Endodermal cell (in vitro differentiated cells): Measurements from ENCODE around the gene PTP4A2. TPM values are rescaled to one million over a fixed set of nuclear protein-coding genes. Genes with fewer than 3 reads are reported as not detected.

Experiments
- DNase-seq: peaks from one replicate; pipeline ENCODE4 v3.0.0-alpha.2; 2017
- H3K27ac ChIP-seq: 2 replicates; pipeline ENCODE4 v1.5.1; 2013; ENCODE audit warnings: mild to moderate bottlenecking, low read depth, low read length, moderate library complexity
- H3K27me3 ChIP-seq: 2 replicates; pipeline ENCODE4 v1.6.1; 2013; ENCODE audit warnings: mild to moderate bottlenecking, low read length, moderate library complexity; ENCODE audit not compliant: insufficient read depth, control insufficient read depth, poor library complexity, severe bottlenecking
- H3K36me3 ChIP-seq: 2 replicates; pipeline ENCODE4 v1.7.0; 2013; ENCODE audit warnings: mild to moderate bottlenecking, low read length, moderate library complexity; ENCODE audit not compliant: control insufficient read depth, insufficient read depth
- H3K4me1 ChIP-seq: one replicate; pipeline ENCODE4 v1.7.0; 2013; ENCODE audit warnings: low read length; ENCODE audit not compliant: control insufficient read depth, insufficient read depth
- H3K4me3 ChIP-seq: 2 replicates; pipeline ENCODE4 v1.5.1; 2013; ENCODE audit warnings: mild to moderate bottlenecking, low read length, moderate library complexity
- H3K9ac ChIP-seq: 2 replicates; pipeline ENCODE4 v1.6.1; 2013; ENCODE audit warnings: mild to moderate bottlenecking, low read length, moderate library complexity; ENCODE audit not compliant: poor library complexity, severe bottlenecking; ENCODE audit errors: extremely low read depth
- H3K9me3 ChIP-seq: 2 replicates; pipeline ENCODE4 v1.6.1; 2013; ENCODE audit warnings: mild to moderate bottlenecking, low read length, moderate library complexity; ENCODE audit not compliant: control insufficient read depth
- H3K27ac Mint-ChIP-seq: 2 replicates; pipeline ENCODE4 v1.8.0; 2020; ENCODE audit warnings: mixed read lengths
- H3K27me3 Mint-ChIP-seq: 2 replicates; pipeline ENCODE4 v1.8.0; 2021; ENCODE audit warnings: mild to moderate bottlenecking, mixed read lengths; ENCODE audit not compliant: insufficient read depth
- H3K36me3 Mint-ChIP-seq: 2 replicates; pipeline ENCODE4 v1.8.0; 2020; ENCODE audit warnings: low read depth, mixed read lengths
- H3K4me1 Mint-ChIP-seq: 2 replicates; pipeline ENCODE4 v1.8.0; 2020; ENCODE audit warnings: mixed read lengths
- H3K4me3 Mint-ChIP-seq: 2 replicates; pipeline ENCODE4 v1.8.0; 2020; ENCODE audit warnings: mild to moderate bottlenecking, moderate library complexity, mixed read lengths
- H3K9me3 Mint-ChIP-seq: 2 replicates; pipeline ENCODE4 v1.8.0; 2020; ENCODE audit warnings: mild to moderate bottlenecking, mixed read lengths
- CTCF ChIP-seq: fragments of 200-600 bp; sonication (generic); conservative IDR thresholded peaks from 2 replicates; pipeline ENCODE4 v1.5.0; 2021; ENCODE audit warnings: antibody characterized with exemption, mild to moderate bottlenecking
- WGBS, 2 experiments: methylation state at CpG; one replicate each; pipeline versions ENCODE4 v1.1.5 to v1.1.7; 2013; ENCODE audit warnings: missing lambda C conversion rate in 2 of 2, mixed read lengths in 1 of 2; ENCODE audit not compliant: insufficient coverage in 1 of 2, insufficient read length in 1 of 2; 5-methylcytosine and 5-hydroxymethylcytosine counted together
- total RNA-seq, 2 donors: library from RNA; stranded (reverse); fragmentation: NEBNext Ultra II Directional in 1 of 2; extraction: Animal tissue kit (Norgen Biotek cat#: 25700) in 1 of 2; gene quantifications; 2 replicates in 1 of 2; 3 replicates in 1 of 2; pipeline ENCODE4 v1.2.1, GENCODE V29; 2021

PTP4A2 gene
- total RNA-seq, 2 donors from 2014 or later = 211 TPM

DNA sequence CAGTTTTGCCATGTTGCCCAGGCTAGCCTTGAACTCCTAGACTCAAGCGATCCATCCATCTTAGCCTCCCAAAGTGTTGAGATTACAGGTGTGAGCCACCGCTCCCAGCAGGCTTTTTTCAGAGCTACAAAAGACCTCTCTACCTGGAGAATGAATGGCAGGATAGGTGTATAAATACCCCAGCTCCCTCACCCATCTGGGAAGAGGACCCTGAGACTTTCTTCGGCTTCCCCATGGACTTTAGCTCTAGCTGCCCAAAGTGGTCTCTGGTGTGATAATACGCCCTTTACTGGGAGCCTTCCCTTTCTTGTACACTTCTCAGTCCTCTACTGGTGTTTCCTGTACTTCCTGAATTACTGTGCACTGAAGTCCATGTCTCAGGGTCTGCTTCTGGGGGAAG lies 60.6 kb downstream of the PTP4A2 start:
- H3K4me1 Mint-ChIP-seq = peaks cover 10% of the 10 kb centered on the region
- WGBS, 2 experiments = 77 to 100% methylated on average over 1 to 4 of the region's 4 CpGs
- Histone ChIP-seq H3K4me3 (no peak overlapping the region), H3K9me3 (peaks cover 12% of the 10 kb centered on the region), H3K27me3 (no peaks in the 10 kb centered on the region), H3K36me3 (no peaks in the 10 kb centered on the region), H3K27ac (no peak overlapping the region), H3K4me1 (no peaks in the 10 kb centered on the region), H3K9ac (no peak overlapping the region)
- no peak overlapping the region for H3K4me3 Mint-ChIP-seq
- H3K27me3 Mint-ChIP-seq = peaks cover 2% of the 10 kb centered on the region
- H3K36me3 Mint-ChIP-seq = no peaks in the 10 kb centered on the region
- DNase-seq = no peak
- H3K9me3 Mint-ChIP-seq = peaks cover 6% of the 10 kb centered on the region
- TF ChIP-seq CTCF = no peak
- H3K27ac Mint-ChIP-seq = no peak overlapping the region

GRCh38 chr1:31875636-31876236 lies 62.4 kb downstream of the PTP4A2 start:
- H3K4me3 Mint-ChIP-seq = no peak overlapping the region
- H3K9me3 Mint-ChIP-seq = peaks cover 6% of the 10 kb centered on the region
- Histone ChIP-seq H3K9ac (no peak overlapping the region), H3K27ac (no peak overlapping the region), H3K27me3 (no peaks in the 10 kb centered on the region), H3K4me1 (no peaks in the 10 kb centered on the region), H3K4me3 (no peak overlapping the region), H3K9me3 (peaks cover 12% of the 10 kb centered on the region), H3K36me3 (no peaks in the 10 kb centered on the region)
- peaks cover 2% of the 10 kb centered on the region for H3K27me3 Mint-ChIP-seq
- DNase-seq = no peak
- TF ChIP-seq CTCF = no peak
- H3K36me3 Mint-ChIP-seq = no peaks in the 10 kb centered on the region
- peaks cover 8% of the 10 kb centered on the region for H3K4me1 Mint-ChIP-seq
- 84 to 95% methylated on average over 9 to 11 of the region's 11 CpGs for WGBS, 2 experiments
- H3K27ac Mint-ChIP-seq = no peak overlapping the region

GRCh38 chr1:31874942-31875341 lies 63.2 kb downstream of the PTP4A2 start:
- Histone ChIP-seq H3K4me1 (no peaks in the 10 kb centered on the region), H3K9me3 (peaks cover 12% of the 10 kb centered on the region), H3K9ac (no peak overlapping the region), H3K36me3 (no peaks in the 10 kb centered on the region), H3K27ac (no peak overlapping the region), H3K4me3 (no peak overlapping the region), H3K27me3 (no peaks in the 10 kb centered on the region)
- no peak for DNase-seq
- WGBS, 2 experiments = 94 to 100% methylated on average over 2 to 3 of the region's 3 CpGs
- Mint-ChIP-seq H3K4me3 (no peak overlapping the region), H3K27ac (no peak overlapping the region), H3K4me1 (peaks cover 4% of the 10 kb centered on the region), H3K36me3 (no peaks in the 10 kb centered on the region), H3K27me3 (peaks cover 2% of the 10 kb centered on the region), H3K9me3 (peaks cover 6% of the 10 kb centered on the region)
- TF ChIP-seq CTCF = no peak
